ENCODE data around the gene UBE2U.

UBE2U gene

DNA sequence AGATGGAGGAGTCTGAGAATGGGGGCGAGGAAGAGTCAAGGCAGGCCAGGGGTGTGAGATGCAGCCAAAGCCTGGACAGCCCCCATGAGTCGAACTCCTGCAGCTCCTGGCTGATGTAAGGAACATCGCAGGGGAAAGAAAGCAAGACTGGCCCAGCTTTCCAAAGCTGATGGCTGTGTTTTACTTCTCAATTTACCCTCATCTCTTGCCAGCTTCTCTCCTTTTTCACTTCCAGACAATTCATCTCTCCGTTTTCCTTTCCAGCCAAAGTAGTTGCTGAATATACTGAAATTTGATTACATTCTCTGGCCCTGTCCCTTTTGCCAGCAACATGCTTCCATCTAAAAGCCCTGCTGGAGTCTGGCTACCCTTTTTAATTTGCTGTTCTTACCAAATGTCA, 40.0 kb upstream of the UBE2U start:
- Histone ChIP-seq H3K9me3 (no peaks in the 10 kb centered on the region), H3K4me3 (ENCODE audit: low read depth in 1 of 2, low read length in 1 of 2) (no peak overlapping the region), H3K27me3 (no peaks in the 10 kb centered on the region), H3K4me1 (ENCODE audit: control insufficient read depth in 1 of 2, insufficient read depth in 1 of 2, low read depth in 1 of 2, low read length in 1 of 2) (no peaks in the 10 kb centered on the region), H3K27ac (no peak overlapping the region), H3K36me3 (no peaks in the 10 kb centered on the region)
- TF ChIP-seq, protein P1, sequence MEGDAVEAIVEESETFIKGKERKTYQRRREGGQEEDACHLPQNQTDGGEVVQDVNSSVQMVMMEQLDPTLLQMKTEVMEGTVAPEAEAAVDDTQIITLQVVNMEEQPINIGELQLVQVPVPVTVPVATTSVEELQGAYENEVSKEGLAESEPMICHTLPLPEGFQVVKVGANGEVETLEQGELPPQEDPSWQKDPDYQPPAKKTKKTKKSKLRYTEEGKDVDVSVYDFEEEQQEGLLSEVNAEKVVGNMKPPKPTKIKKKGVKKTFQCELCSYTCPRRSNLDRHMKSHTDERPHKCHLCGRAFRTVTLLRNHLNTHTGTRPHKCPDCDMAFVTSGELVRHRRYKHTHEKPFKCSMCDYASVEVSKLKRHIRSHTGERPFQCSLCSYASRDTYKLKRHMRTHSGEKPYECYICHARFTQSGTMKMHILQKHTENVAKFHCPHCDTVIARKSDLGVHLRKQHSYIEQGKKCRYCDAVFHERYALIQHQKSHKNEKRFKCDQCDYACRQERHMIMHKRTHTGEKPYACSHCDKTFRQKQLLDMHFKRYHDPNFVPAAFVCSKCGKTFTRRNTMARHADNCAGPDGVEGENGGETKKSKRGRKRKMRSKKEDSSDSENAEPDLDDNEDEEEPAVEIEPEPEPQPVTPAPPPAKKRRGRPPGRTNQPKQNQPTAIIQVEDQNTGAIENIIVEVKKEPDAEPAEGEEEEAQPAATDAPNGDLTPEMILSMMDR (IDR thresholded peaks at IDR 0.05): no peak

DNA sequence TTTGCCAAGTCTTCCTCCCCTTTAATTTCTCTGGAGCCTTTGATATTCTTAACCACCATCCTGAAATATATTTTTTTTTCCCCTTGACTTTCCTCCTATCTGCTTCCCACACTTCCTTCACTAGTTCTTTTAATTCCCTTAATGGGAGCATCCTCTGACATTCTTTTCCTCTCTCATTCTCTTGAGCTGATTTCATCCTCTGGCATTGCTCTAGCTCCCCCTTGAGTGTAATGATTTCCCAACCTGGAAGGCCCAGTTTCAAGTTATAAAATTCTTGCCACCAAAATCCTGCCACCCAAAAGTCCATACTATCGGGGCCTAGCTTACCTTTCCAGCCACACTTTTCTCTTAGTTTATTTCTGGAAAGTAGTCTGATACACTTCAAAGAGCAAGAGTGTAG, 39.5 kb upstream of the UBE2U start:
- H3K27me3 ChIP-seq: no peaks in the 10 kb centered on the region
- H3K9me3 ChIP-seq: no peaks in the 10 kb centered on the region
- no peaks in the 10 kb centered on the region for H3K4me1 ChIP-seq (ENCODE audit: control insufficient read depth in 1 of 2, insufficient read depth in 1 of 2, low read depth in 1 of 2, low read length in 1 of 2)

DNA sequence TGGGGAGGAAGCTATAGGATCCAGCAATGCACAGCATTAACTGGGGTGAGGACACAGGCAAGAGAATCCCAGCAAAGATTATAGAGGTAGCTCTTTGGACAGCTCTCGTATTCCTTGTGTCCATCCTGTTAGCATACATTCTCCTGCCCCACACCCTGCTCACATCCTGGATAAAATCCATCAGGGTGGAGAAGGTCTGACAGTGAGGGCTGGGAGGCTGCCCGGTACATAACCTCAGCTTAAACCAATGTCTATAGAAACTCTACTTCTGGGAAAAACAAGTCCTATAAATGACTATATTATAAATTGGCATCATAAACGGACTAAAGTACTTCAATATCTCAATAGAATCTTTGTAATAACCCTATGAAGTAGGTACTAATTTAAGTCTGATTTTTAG, 36.8 kb upstream of the UBE2U start:
- TF ChIP-seq, protein P1 (IDR thresholded peaks at IDR 0.05): no peak
- no peak overlapping the region for H3K4me3 ChIP-seq (ENCODE audit: low read depth in 1 of 2, low read length in 1 of 2)
- no peaks in the 10 kb centered on the region for H3K36me3 ChIP-seq
- no peaks in the 10 kb centered on the region for H3K9me3 ChIP-seq
- no peaks in the 10 kb centered on the region for H3K27me3 ChIP-seq
- H3K4me1 ChIP-seq (ENCODE audit: control insufficient read depth in 1 of 2, insufficient read depth in 1 of 2, low read depth in 1 of 2, low read length in 1 of 2): peaks cover 7 to 18% of the 10 kb centered on the region in 2 experiments
- H3K27ac ChIP-seq: no peak overlapping the region

More for the DNA sequence above, 39.5 kb upstream of the UBE2U start:
- Histone ChIP-seq H3K27ac (no peak overlapping the region), H3K4me3 (ENCODE audit: low read depth in 1 of 2, low read length in 1 of 2) (no peak overlapping the region), H3K36me3 (no peaks in the 10 kb centered on the region)
- TF ChIP-seq, protein P1 (IDR thresholded peaks at IDR 0.05): no peak

DNA sequence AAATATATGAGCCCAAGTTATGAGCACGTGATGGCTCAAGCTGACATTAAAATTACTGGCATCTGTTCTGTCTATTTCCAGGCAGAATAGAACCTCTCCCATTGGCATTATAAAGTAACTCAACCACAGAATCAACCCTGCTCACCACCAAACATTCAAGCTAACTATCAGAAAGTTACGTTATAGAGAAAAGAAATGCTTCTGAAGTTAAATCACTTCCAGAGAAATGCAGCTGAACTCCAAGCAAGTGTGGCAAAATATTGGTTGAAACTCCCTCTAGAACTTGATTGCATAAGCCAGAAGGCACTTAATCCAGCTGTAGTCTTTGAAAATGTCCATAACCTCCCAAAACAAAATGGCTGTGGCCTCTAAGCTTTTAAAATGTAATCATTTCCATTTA, 36.2 kb upstream of the UBE2U start:
- Histone ChIP-seq H3K27me3 (no peaks in the 10 kb centered on the region), H3K4me1 (ENCODE audit: control insufficient read depth in 1 of 2, insufficient read depth in 1 of 2, low read depth in 1 of 2, low read length in 1 of 2) (peaks cover 12 to 24% of the 10 kb centered on the region in 2 experiments), H3K9me3 (no peaks in the 10 kb centered on the region), H3K4me3 (ENCODE audit: low read depth in 1 of 2, low read length in 1 of 2) (no peak overlapping the region), H3K27ac (no peak overlapping the region), H3K36me3 (no peaks in the 10 kb centered on the region)
- TF ChIP-seq, protein P1 (IDR thresholded peaks at IDR 0.05): no peak

DNA sequence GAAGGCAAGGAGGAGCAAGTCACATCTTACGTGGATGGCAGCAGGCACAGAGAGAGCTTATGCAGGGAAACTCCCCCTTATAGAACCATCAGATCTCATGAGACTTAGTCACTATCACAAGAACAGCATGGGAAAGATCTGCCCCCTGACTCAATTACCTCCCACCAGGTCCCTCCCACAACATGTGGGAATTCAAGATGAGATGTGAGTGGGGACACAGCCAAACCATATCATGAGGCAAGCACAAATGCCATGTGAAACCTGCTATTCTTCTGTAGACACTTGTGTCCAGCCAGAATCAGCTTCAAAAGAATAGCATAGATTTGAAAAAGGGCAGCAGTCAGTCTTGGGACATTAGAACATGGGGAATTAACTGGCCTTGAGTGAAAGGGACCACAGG, 32.2 kb upstream of the UBE2U start:
- Histone ChIP-seq H3K36me3 (no peaks in the 10 kb centered on the region), H3K4me1 (ENCODE audit: control insufficient read depth in 1 of 2, insufficient read depth in 1 of 2, low read depth in 1 of 2, low read length in 1 of 2) (peaks cover 12 to 35% of the 10 kb centered on the region in 2 experiments), H3K4me3 (ENCODE audit: low read depth in 1 of 2, low read length in 1 of 2) (peak overlapping the region in 1 of 2 experiments; percentile 20), H3K27ac (peak overlapping the region; percentile 84), H3K27me3 (no peaks in the 10 kb centered on the region), H3K9me3 (no peaks in the 10 kb centered on the region)
- TF ChIP-seq, protein P1 (IDR thresholded peaks at IDR 0.05): no peak

DNA sequence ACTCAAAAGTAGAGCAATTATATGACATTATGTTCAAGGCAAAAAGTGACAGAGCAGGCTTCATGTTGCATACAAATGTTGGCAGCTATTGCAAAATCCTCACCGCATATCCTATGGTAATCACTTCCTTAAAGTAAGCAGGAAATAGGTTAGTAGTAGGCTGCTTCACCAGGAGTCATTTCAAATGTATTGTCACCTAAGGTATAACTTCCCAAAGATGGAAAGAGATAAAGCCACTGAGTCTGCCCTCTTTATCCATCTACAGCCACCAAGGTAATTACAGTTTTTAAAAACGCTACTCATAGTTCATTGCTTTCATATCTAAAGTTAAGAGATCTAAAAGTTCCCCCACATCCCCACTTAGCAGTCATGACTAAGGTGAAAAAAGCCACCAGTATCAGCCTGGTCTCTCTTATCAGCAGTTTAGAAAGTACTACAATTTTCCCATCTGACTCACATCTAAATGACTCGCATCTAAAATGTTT, 31.6 kb upstream of the UBE2U start:
- Histone ChIP-seq H3K27me3 (no peaks in the 10 kb centered on the region), H3K4me1 (ENCODE audit: control insufficient read depth in 1 of 2, insufficient read depth in 1 of 2, low read depth in 1 of 2, low read length in 1 of 2) (peaks cover 12 to 41% of the 10 kb centered on the region in 2 experiments), H3K27ac (peak overlapping the region; percentile 84), H3K9me3 (no peaks in the 10 kb centered on the region), H3K36me3 (no peaks in the 10 kb centered on the region), H3K4me3 (ENCODE audit: low read depth in 1 of 2, low read length in 1 of 2) (peak overlapping the region in 1 of 2 experiments; percentile 20)
- TF ChIP-seq, protein P1 (IDR thresholded peaks at IDR 0.05): no peak

Measured in neutrophil (primary cell).